HG03354 (cell line): Measurements from ENCODE around the gene GRID2.
"Not testable (repeated sequence)": the region's sequence is repeated elsewhere in the genome, so short reads cannot be mapped to it uniquely, and the experiment has no call there.

Experiments
- ATAC-seq: cut with Tn5 transposase; IDR thresholded peaks from one replicate; pipeline ENCODE4 v1.9.1; 2021; ENCODE audit warnings: mild to moderate bottlenecking; ENCODE audit not compliant: unreplicated experiment, poor library complexity, severe bottlenecking

GRID2 gene

GRCh38 chr4:93228021-93228420 is 924.3 kb downstream of the GRID2 start:
- ATAC-seq: no peak

DNA sequence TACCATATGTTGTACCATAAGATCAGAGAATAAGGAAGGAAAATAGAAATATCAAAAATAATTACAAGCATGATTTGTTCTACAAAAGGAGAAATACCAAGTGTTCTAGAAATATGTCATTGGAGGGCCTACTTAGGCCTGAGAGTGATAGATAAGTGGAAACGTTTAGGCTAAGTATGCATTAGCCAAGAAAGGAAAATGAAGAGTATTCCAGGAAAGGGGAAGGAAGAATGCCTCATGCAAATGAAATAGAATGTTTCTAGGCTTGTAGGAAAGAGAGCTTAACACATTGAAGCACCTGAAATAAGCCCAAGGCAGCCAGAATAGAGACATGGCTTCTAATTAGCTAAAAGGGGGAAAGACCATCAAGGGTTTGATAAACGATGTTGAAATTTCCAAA is 929.1 kb downstream of the GRID2 start:
- ATAC-seq: no peak

GRCh38 chr4:93237521-93237920 is 933.8 kb downstream of the GRID2 start:
- ATAC-seq: no peak

- ATAC-seq: no peak
Measured at GRCh38 chr4:93243262-93243661, 939.5 kb downstream of the GRID2 start.

DNA sequence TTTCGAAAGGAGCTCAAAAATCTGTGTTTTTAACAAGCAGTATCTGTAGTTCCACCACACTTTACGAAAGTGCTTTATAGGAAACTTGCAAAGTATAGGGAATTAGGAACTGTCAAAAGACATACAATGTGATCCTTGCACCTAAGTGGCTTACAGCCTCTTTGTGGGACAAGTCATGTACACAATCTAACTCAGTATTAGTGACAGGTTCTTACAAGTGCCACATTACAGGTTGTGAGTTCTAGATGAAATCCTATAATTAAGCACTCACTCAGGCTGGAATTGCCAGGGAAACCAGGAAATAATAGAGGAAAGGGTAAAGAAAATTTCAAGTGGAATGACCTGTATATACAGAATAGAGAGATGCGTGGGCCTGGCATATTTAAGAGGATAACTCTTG is 957.4 kb downstream of the GRID2 start:
- no peak for ATAC-seq

GRCh38 chr4:93263166-93263565 is 959.4 kb downstream of the GRID2 start:
- ATAC-seq: no peak

DNA sequence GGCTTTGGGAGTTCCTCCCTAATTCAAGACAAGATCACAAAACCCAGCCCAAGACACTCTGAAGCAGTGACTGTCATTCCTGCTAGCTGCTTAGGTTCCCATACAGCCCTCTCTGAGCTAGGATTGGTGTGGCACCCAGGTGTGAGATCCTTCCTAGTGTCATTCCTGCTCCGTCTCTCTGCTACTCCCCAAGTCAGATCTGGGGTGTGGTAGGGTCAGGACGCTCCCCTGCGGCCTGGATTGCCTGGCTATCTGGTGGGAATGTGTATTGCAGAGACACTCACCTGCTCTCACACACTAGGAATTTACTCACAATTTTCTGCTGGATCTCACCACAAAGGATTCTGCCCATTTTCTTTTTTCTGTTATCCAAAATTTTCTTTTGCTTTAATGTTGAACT is 964.0 kb downstream of the GRID2 start:
- no peak for ATAC-seq

GRCh38 chr4:93285346-93285745 is 981.6 kb downstream of the GRID2 start:
- ATAC-seq: no peak

DNA sequence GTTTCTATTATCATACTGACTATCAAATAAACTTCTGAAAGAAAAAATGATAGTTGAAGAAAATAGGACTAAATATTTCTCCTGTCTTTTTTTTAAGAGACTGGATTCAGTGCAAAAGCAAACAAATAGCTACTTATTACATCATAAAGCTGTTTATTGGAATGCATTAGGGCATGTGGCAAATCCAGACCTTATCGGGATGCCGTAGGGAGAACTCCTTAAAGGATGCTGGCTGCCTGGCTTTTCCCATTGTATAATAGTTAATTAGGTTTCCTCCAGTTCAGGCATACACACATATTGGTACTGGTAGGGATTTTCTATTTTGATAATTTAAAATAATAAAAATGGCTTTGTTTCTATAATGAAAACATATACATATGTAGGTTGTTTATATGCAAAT is 985.5 kb downstream of the GRID2 start:
- ATAC-seq: no peak

DNA sequence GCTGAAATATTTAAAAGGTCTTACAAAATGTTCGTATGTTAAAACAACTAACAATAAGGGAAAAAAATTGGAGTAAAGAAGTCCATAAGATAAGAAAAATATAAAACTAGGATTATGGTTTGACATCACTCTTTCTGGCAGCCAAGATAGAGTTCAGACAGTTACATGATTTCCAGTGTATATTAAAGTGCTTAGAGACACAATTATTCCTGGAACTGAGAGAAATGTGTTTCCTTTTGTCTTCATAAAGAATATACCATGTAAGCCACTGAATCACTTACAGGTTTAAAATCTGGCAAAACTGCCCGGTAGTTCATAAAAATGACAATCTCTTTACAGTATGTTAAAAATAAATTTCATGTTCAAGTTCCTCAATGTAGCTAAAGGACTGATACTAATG is 986.1 kb downstream of the GRID2 start:
- no peak for ATAC-seq

GRCh38 chr4:93299118-93299517 is 995.4 kb downstream of the GRID2 start:
- ATAC-seq: no peak

GRCh38 chr4:93300780-93301555 is 997.2 kb downstream of the GRID2 start:
- ATAC-seq: not testable (repeated sequence)

GRCh38 chr4:93302310-93302709 is 998.5 kb downstream of the GRID2 start:
- no peak for ATAC-seq

GRCh38 chr4:93303440-93303839 is 999.7 kb downstream of the GRID2 start:
- ATAC-seq: no peak

DNA sequence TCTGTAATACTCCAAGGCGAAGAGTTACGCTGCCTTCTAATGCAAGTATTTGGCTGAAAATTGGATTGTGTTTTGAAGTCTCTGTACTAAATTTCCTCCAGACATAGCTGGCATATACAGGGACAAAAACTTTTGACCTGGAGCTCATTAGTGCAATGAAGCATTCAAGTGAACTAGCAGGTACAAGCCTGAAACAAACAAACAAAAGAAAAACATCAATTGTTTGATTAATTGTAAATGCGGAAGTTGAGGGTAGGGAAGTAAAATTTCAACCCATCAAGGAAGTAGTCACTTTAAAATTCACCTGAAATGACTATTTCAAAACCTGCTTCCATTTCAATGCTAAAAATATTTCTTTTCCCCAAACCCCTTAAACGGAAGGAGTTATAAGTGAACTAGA is 1008.5 kb downstream of the GRID2 start:
- ATAC-seq: no peak

DNA sequence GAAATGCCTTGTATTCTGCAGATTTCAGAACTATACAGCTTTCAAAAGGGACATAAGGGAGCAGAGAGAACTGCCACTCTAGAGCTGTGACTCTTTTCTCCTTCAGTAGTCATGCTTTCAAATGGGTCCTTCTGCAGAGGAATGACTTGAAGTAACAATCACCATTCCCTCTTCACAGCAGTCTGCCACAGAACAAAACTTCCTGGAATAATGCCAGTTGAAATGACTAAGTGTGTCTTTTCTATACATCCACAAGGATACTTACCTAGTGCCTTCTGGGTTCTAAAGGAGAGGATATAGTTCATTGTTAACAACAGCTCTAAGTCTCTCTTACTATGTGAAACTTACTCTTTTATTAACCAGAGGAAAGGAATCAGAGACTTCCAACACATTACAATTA is 1009.4 kb downstream of the GRID2 start:
- no peak for ATAC-seq

- no peak for ATAC-seq
Measured at GRCh38 chr4:93317057-93317456, 1013.3 kb downstream of the GRID2 start.

GRCh38 chr4:93317561-93317960 is 1013.8 kb downstream of the GRID2 start:
- ATAC-seq: no peak

GRCh38 chr4:93319041-93319440 is 1015.3 kb downstream of the GRID2 start:
- ATAC-seq: no peak

GRCh38 chr4:93320356-93320755 is 1016.6 kb downstream of the GRID2 start:
- ATAC-seq: no peak

GRCh38 chr4:93327346-93327745 is 1023.6 kb downstream of the GRID2 start:
- no peak for ATAC-seq

DNA sequence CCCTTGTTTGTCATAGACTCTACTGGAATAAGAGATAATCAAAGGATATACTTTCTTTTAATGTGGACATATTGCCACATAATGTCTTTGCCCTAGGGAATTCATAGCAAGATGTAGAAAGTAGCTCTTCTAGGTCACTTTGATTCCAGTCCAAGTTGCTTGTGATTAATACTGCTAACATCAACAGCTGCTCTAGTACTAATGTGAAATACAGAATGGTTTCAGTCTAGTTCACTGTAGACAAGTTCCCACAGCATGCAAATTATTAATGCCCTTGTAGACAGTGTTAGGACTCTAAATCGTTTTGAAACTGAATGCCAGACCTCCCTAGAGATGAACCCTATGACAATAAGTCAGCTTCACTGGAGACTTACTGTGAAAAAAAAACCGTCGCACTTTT is 1030.2 kb downstream of the GRID2 start:
- ATAC-seq: peak; percentile 76
